ENCODE measurements around the gene MPHOSPH9.

Gene MPHOSPH9

GRCh38 chr12:123271001-123271668 lies 38.2 kb upstream of the MPHOSPH9 start:
- Histone ChIP-seq H3K4me3 (ENCODE audit: low read depth, low read length) (peak overlapping the region; percentile 89), H3K9me3 (no peaks in the 10 kb centered on the region), H3K36me3 (peaks cover 18% of the 10 kb centered on the region), H3K4me1 (peaks cover 16% of the 10 kb centered on the region), H3K27me3 (no peaks in the 10 kb centered on the region)
- peak; percentile 39 for TF ChIP-seq CTCF (IDR thresholded peaks at IDR 0.05; ENCODE audit: low read depth, low read length)
- peak; percentile 85 for DNase-seq

GRCh38 chr12:123270214-123271000 lies 37.5 kb upstream of the MPHOSPH9 start:
- peaks cover 20% of the 10 kb centered on the region for H3K36me3 ChIP-seq
- no peaks in the 10 kb centered on the region for H3K27me3 ChIP-seq

GRCh38 chr12:123269896-123270213 lies 36.9 kb upstream of the MPHOSPH9 start:
- H3K27me3 ChIP-seq: no peaks in the 10 kb centered on the region
- peaks cover 23% of the 10 kb centered on the region for H3K36me3 ChIP-seq
- H3K4me3 ChIP-seq (ENCODE audit: low read depth, low read length): peak overlapping the region; percentile 89
- H3K4me1 ChIP-seq: peaks cover 16% of the 10 kb centered on the region
- H3K9me3 ChIP-seq: no peaks in the 10 kb centered on the region
- no peak for DNase-seq
- TF ChIP-seq CTCF (IDR thresholded peaks at IDR 0.05; ENCODE audit: low read depth, low read length): no peak

More at GRCh38 chr12:123270214-123271000, 37.5 kb upstream of the MPHOSPH9 start:
- peaks cover 16% of the 10 kb centered on the region for H3K4me1 ChIP-seq
- no peaks in the 10 kb centered on the region for H3K9me3 ChIP-seq
- TF ChIP-seq CTCF (IDR thresholded peaks at IDR 0.05; ENCODE audit: low read depth, low read length): no peak
- DNase-seq: peak; percentile 26
- H3K4me3 ChIP-seq (ENCODE audit: low read depth, low read length): peak overlapping the region; percentile 89

GRCh38 chr12:123269395-123269892 lies 36.5 kb upstream of the MPHOSPH9 start:
- DNase-seq: peak; percentile 93
- 0 out of 2 replicates have a peak, but pooled peaks have one; percentile 5 for TF ChIP-seq CTCF (IDR thresholded peaks at IDR 0.05; ENCODE audit: low read depth, low read length)
- Histone ChIP-seq H3K9me3 (no peaks in the 10 kb centered on the region), H3K4me1 (peaks cover 16% of the 10 kb centered on the region), H3K4me3 (ENCODE audit: low read depth, low read length) (peak overlapping the region; percentile 89), H3K27me3 (no peaks in the 10 kb centered on the region), H3K36me3 (peaks cover 27% of the 10 kb centered on the region)

GRCh38 chr12:123268850-123269249 lies 35.9 kb upstream of the MPHOSPH9 start:
- no peaks in the 10 kb centered on the region for H3K27me3 ChIP-seq
- H3K36me3 ChIP-seq: peaks cover 29% of the 10 kb centered on the region
- H3K9me3 ChIP-seq: no peaks in the 10 kb centered on the region
- H3K4me3 ChIP-seq (ENCODE audit: low read depth, low read length): peak overlapping the region; percentile 89
- TF ChIP-seq CTCF (IDR thresholded peaks at IDR 0.05; ENCODE audit: low read depth, low read length): no peak
- DNase-seq: no peak
- H3K4me1 ChIP-seq: peaks cover 16% of the 10 kb centered on the region

All from BE2C (cell line).